Naive thymus-derived CD8-positive, alpha-beta T cell (primary cell): Measurements from ENCODE around the gene AFF4. TPM values are rescaled to one million over a fixed set of nuclear protein-coding genes. Genes with fewer than 3 reads are reported as not detected.
A peak's percentile ranks its signal among the peaks of the same experiment; 100 is the strongest.

ENCODE experiments used
- ATAC-seq, 2 donors: fragments of 150-1000 bp; cut with Tn5 transposase in 1 of 2; sonication (Bioruptor Pico), chemical (Tn5 transposase) in 1 of 2; 1 replicate in 1 of 2; 2 replicates in 1 of 2; pipeline ENCODE4 v1.10.0; 2021; ENCODE audit warnings: mild to moderate bottlenecking in 2 of 2, moderate library complexity in 2 of 2
- POLR2A ChIA-PET: fragments of 350-600 bp; sonication (Branson Sonifier 250); formaldehyde crosslinking; loops from one replicate; lab custom pipeline; 2021; ENCODE audit warnings: antibody characterized with exemption; lab: Charles Lee
- DNase-seq, 10 donors: peaks; one replicate each; pipeline versions ENCODE4 v3.0.0 to v3.0.0-alpha.2; 2020 to 2022
- H3K27ac Mint-ChIP-seq, 10 donors: one replicate each; pipeline ENCODE4 v1.8.0; 2020 to 2022; ENCODE audit warnings: mild to moderate bottlenecking in 10 of 10, mixed read lengths in 10 of 10, moderate library complexity in 4 of 10, inconsistent platforms in 1 of 10
- H3K27me3 Mint-ChIP-seq, 5 donors: one replicate each; pipeline ENCODE4 v1.8.0; 2021 to 2022; ENCODE audit warnings: mixed read lengths in 5 of 5
- H3K36me3 Mint-ChIP-seq, 3 donors: one replicate each; pipeline ENCODE4 v1.8.0; 2020 to 2022; ENCODE audit warnings: mixed read lengths in 3 of 3, mild to moderate bottlenecking in 2 of 3, inconsistent platforms in 1 of 3
- H3K4me1 Mint-ChIP-seq, 4 donors: one replicate each; pipeline ENCODE4 v1.8.0; 2021 to 2022; ENCODE audit warnings: mixed read lengths in 4 of 4
- H3K4me3 Mint-ChIP-seq, 10 donors: one replicate each; pipeline ENCODE4 v1.8.0; 2020 to 2022; ENCODE audit warnings: mild to moderate bottlenecking in 10 of 10, mixed read lengths in 10 of 10, moderate library complexity in 6 of 10, inconsistent platforms in 1 of 10
- H3K9me3 Mint-ChIP-seq, 9 donors: one replicate each; pipeline ENCODE4 v1.8.0; 2020 to 2022; ENCODE audit warnings: mixed read lengths in 9 of 9, mild to moderate bottlenecking in 3 of 9, inconsistent platforms in 1 of 9, moderate library complexity in 1 of 9
- polyA plus RNA-seq, 3 donors: library from polyadenylated mRNA; unstranded; fragments of 300-500 nt; fragmentation: Illumina TruSeq; gene quantifications; one replicate each; pipeline ENCODE4 v1.2.3, GENCODE V29; 2021
- total RNA-seq, 8 experiments: library from RNA in 2 of 8; stranded (reverse) in 2 of 8; gene quantifications; one replicate each; pipeline ENCODE4 v1.2.3 and lab custom pipeline; 2021 to 2026

The AFF4 gene
- total and polyA plus RNA-seq, 5 experiments from 2014 or later, result 16.5 to 74.4 (median 20.9) TPM

GRCh38 chr5:132828846-132829494 lies 134.5 kb downstream of the AFF4 start:
- DNase-seq (no peak), ATAC-seq (no peak)
- peak overlapping the region in 1 of 10 donors; percentile 56 for H3K27ac Mint-ChIP-seq
- H3K4me3 Mint-ChIP-seq, result peak overlapping the region; percentile 63 to 89 (median 82)
- peaks cover 5 to 23% (median 15%) of the 10 kb centered on the region in 4 donors for H3K4me1 Mint-ChIP-seq
- H3K9me3 Mint-ChIP-seq, result no peaks in the 10 kb centered on the region
- POLR2A ChIA-PET, result interaction anchor here (0.8 to 1.0 kb wide), 2 partner anchors 10 to 15 kb away, joined by 3 to 4 read pairs; no protein-coding TSS in a partner anchor
- peaks cover 24 to 71% (median 40%) of the 10 kb centered on the region in 5 donors for H3K27me3 Mint-ChIP-seq
- no peaks in the 10 kb centered on the region for H3K36me3 Mint-ChIP-seq

- ATAC-seq, result no peak
- H3K27ac Mint-ChIP-seq, result no peak overlapping the region
- H3K4me1 Mint-ChIP-seq, result peaks cover 5 to 31% (median 15%) of the 10 kb centered on the region in 4 donors
- no peak for DNase-seq
- H3K27me3 Mint-ChIP-seq, result peaks cover 24 to 73% (median 45%) of the 10 kb centered on the region in 5 donors
- peak overlapping the region in 3 of 10 donors; percentile 15 to 45 (median 40) for H3K4me3 Mint-ChIP-seq
- H3K36me3 Mint-ChIP-seq, result no peaks in the 10 kb centered on the region
- no peaks in the 10 kb centered on the region for H3K9me3 Mint-ChIP-seq
- POLR2A ChIA-PET, result interaction anchor here (0.8 kb wide), 1 partner anchor 14 kb away, joined by 3 read pairs; no protein-coding TSS in a partner anchor
Measured at GRCh38 chr5:132827943-132828673, 135.3 kb downstream of the AFF4 start.

GRCh38 chr5:132826424-132827082 lies 136.9 kb downstream of the AFF4 start:
- H3K4me1 Mint-ChIP-seq, result peaks cover 5 to 34% (median 15%) of the 10 kb centered on the region in 4 donors
- H3K27me3 Mint-ChIP-seq, result peaks cover 20 to 72% (median 42%) of the 10 kb centered on the region in 5 donors
- H3K9me3 Mint-ChIP-seq, result no peaks in the 10 kb centered on the region
- POLR2A ChIA-PET, result interaction anchor here (1.2 kb wide), 1 partner anchor 225 kb away, joined by 3 read pairs; the partner anchor contains the start of gene HSPA4
- H3K27ac Mint-ChIP-seq, result no peak overlapping the region
- H3K4me3 Mint-ChIP-seq, result peak overlapping the region in 9 of 10 donors; percentile 19 to 72 (median 50)
- H3K36me3 Mint-ChIP-seq, result no peaks in the 10 kb centered on the region
- DNase-seq (no peak), ATAC-seq (no peak)

- H3K4me1 Mint-ChIP-seq, result peaks cover 3 to 27% (median 12%) of the 10 kb centered on the region in 4 donors
- H3K27ac Mint-ChIP-seq, result no peak overlapping the region
- DNase-seq (no peak), ATAC-seq (peak; percentile 27 to 41)
- H3K4me3 Mint-ChIP-seq, result peak overlapping the region in 7 of 10 donors; percentile 22 to 72 (median 36)
- no peaks in the 10 kb centered on the region for H3K9me3 Mint-ChIP-seq
- POLR2A ChIA-PET, result interaction anchor here (1.2 kb wide), 1 partner anchor 226 kb away, joined by 3 read pairs; the partner anchor contains the start of gene HSPA4
- no peaks in the 10 kb centered on the region for H3K36me3 Mint-ChIP-seq
- peaks cover 17 to 67% (median 39%) of the 10 kb centered on the region in 5 donors for H3K27me3 Mint-ChIP-seq
Measured at GRCh38 chr5:132825834-132826391, 137.5 kb downstream of the AFF4 start.

Other genes starting within 250 kb of the AFF4 start
- 10 to 100 TPM; 15.1 to 16.9 TPM for gene KIF3A, start 226.1 kb downstream of the AFF4 start, total RNA-seq
- gene KIF3A, start 226.1 kb downstream of the AFF4 start, polyA plus RNA-seq, result 10 to 100 TPM in 2 of 3 donors, 1 to 10 TPM in 1; 8.5 to 13.5 (median 11.5) TPM
- 10 to 100 TPM in 1 of 2 experiments, 1 to 10 TPM in 1; 10.0 to 10.2 TPM for gene CCNI2, start 216.2 kb downstream of the AFF4 start, total RNA-seq
- gene CCNI2, start 216.2 kb downstream of the AFF4 start, polyA plus RNA-seq, result 1 to 10 TPM; 1.1 to 2.8 (median 1.7) TPM
- 1 to 10 TPM; 5.8 to 6.6 TPM for gene SEPTIN8, start 186.4 kb downstream of the AFF4 start, total RNA-seq
- gene SEPTIN8, start 186.4 kb downstream of the AFF4 start, polyA plus RNA-seq, result 1 to 10 TPM in 2 of 3 donors, under 1 TPM in 1; 0.82 to 1.2 (median 1.1) TPM
- gene SOWAHA, start 150.3 kb downstream of the AFF4 start, total RNA-seq, result not detected
- not detected for gene SOWAHA, start 150.3 kb downstream of the AFF4 start, polyA plus RNA-seq
- gene SHROOM1, start 133.0 kb downstream of the AFF4 start, total RNA-seq, result not detected
- gene SHROOM1, start 133.0 kb downstream of the AFF4 start, polyA plus RNA-seq, result not detected
- gene GDF9, start 97.2 kb downstream of the AFF4 start, total RNA-seq, result 1 to 10 TPM; 1.2 to 1.7 TPM
- under 1 TPM in 2 of 3 donors, not detected in 1; 0.30 to 0.45 TPM for gene GDF9, start 97.2 kb downstream of the AFF4 start, polyA plus RNA-seq
- 100 to 1,000 TPM; 101 to 114 TPM for gene UQCRQ, start 97.0 kb downstream of the AFF4 start, total RNA-seq
- 100 to 1,000 TPM; 594 to 702 (median 638) TPM for gene UQCRQ, start 97.0 kb downstream of the AFF4 start, polyA plus RNA-seq
- gene LEAP2, start 90.0 kb downstream of the AFF4 start, total RNA-seq, result 1 to 10 TPM; 4.7 to 6.8 TPM
- gene LEAP2, start 90.0 kb downstream of the AFF4 start, polyA plus RNA-seq, result 1 to 10 TPM in 1 of 3 donors, under 1 TPM in 2; 0.64 to 2.1 (median 0.77) TPM
- gene ZCCHC10, start 62.9 kb upstream of the AFF4 start, total RNA-seq, result 10 to 100 TPM; 17.8 to 22.4 TPM
- gene ZCCHC10, start 62.9 kb upstream of the AFF4 start, polyA plus RNA-seq, result 10 to 100 TPM; 28.7 to 36.9 (median 33.8) TPM
- 10 to 100 TPM; 64.0 to 73.3 TPM for gene HSPA4, start 88.4 kb upstream of the AFF4 start, total RNA-seq
- gene HSPA4, start 88.4 kb upstream of the AFF4 start, polyA plus RNA-seq, result 10 to 100 TPM; 32.8 to 40.4 (median 37.7) TPM